GM20431 (cell line): Measurements from ENCODE around the gene NCAM1.
"Not testable (repeated sequence)": the region's sequence is repeated elsewhere in the genome, so short reads cannot be mapped to it uniquely, and the experiment has no call there.

ENCODE experiments used
- in situ Hi-C: fragments of 300-500 bp; cut with MseI, MboI; formaldehyde crosslinking; loops from one replicate; pipeline ENCODE4 v1.15.0; 2020; ENCODE audit warnings: low sequenced_read_pairs; ENCODE audit not compliant: unreplicated experiment

The NCAM1 gene

DNA sequence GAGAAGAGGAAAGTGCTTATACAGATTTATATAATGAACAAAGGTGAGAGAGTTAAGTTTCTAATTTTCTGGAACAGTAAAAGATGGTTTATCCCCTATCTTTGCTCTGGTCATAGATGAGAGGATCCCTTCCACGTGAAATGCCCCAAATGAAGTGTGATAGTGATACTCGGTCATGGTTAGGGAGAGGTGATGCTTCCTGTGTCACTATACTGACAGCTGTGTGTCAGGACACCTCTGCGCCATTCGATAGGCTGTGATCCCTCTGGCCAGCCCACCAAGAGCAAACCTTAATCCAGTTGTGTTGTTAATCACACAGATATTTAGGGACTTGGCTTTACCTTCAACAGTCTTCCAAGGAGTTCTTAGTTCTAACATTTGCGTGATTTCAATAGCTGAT, 57.7 kb downstream of the NCAM1 start:
- in situ Hi-C loops = no loop called here

DNA sequence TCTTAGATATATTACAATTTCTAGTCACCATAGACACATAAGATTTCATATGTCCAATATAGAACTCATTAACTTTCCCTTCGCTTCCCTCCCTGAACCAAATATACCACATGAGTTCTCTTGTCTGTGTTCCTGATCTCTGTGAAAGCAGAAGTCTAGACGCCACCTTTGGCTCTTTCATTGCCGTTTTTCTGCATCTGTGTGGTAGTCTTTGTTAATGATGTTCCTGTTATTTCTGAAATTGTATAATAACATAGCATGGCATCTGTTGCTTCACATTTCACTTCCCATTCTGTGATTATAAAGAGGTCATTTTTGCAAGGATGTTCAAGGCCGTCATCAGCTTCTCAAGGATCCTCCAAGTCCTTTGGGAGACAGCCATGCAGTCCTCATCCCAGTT, 58.5 kb downstream of the NCAM1 start:
- in situ Hi-C loops = no loop called here

GRCh38 chr11:113021111-113021510, 59.9 kb downstream of the NCAM1 start:
- in situ Hi-C loops = no loop called here

GRCh38 chr11:113022262-113022661, 61.0 kb downstream of the NCAM1 start:
- in situ Hi-C loops = no loop called here

GRCh38 chr11:113023228-113023627, 62.0 kb downstream of the NCAM1 start:
- in situ Hi-C loops = no loop called here

- in situ Hi-C loops = no loop called here
Observed at GRCh38 chr11:113023986-113024385, 62.8 kb downstream of the NCAM1 start.

GRCh38 chr11:113026778-113027177, 65.6 kb downstream of the NCAM1 start:
- in situ Hi-C loops = no loop called here

- in situ Hi-C loops = no loop called here
Observed at GRCh38 chr11:113034576-113034975, 73.4 kb downstream of the NCAM1 start.

DNA sequence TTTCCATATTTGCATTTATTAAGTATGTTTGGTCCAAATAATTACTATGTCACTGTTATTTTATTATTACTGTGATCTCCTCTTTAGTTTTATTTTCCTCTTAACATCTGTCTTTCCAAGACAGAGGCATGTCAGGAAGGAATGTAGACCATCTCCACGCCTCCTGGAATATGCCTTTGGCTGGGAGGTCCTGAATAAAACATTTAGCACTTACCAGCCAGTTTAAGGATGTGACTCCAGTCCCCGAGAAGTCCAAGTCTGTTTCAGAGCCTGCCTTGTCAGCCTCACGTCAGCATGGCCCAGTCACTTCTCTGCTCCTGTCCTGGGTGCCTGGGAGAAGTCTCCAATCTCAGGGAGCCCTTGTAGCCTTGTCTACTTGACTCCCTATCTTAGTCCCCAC, 74.5 kb downstream of the NCAM1 start:
- in situ Hi-C loops = no loop called here

GRCh38 chr11:113043698-113044097, 82.5 kb downstream of the NCAM1 start:
- in situ Hi-C loops = no loop called here

DNA sequence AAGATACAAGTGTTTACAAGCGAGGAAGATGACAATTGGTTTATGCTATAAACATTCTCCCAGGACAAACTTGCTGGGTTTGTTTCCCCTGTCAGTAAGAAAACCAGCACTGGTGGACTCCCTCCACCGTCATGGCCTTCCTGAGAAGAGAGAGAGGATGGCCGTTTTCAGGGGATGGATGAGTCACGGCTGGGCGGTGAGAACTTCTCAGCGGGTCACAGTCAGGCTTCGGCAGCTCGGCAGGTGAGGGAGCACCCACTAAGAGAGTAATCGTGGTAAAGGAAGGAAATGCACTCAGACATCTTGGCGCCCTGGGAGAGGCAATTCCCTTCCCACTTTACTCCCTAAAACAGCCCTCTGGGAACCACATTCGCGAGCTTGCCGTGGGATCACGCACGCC, 83.9 kb downstream of the NCAM1 start:
- in situ Hi-C loops = no loop called here

DNA sequence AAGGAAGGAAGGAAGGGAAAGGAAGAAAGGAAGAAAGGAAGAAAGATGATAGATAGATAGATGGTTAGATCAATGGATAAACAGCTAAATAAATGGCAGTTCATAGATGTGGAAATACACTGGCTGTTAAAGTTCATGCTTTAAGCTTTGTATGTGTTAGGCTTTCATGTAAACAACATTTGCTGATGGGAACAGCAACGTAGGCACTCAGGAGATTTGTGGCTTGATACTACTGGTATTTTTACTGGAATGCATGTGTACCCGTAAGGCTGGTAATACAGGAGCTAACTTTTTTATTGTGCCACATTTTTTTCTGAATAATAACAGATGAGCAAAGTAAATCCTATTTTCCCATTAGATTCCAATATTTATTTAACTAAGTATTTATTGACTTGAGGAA, 85.6 kb downstream of the NCAM1 start:
- in situ Hi-C loops = no loop called here

GRCh38 chr11:113048820-113049768, 87.9 kb downstream of the NCAM1 start:
- in situ Hi-C loops = no loop called here

DNA sequence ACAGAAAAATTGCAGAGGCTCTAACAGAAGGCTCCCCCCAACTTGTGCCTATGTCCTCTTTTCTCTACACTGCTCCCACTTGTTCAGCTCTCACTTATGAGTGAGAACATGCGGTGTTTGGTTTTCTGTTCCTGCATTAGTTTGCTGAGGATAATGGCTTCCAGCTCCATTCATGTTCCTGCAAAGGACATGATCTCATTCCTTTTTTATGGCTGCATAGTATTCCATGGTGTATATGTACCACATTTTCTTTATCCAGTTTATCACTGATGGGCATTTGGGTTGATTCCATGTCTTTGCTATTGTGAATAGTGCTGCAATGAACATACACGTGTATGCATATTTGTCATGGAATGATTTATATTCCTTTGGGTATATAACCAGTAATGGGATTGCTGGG, 91.8 kb downstream of the NCAM1 start:
- in situ Hi-C loops = not testable (repeated sequence)

GRCh38 chr11:113057038-113057437, 95.8 kb downstream of the NCAM1 start:
- in situ Hi-C loops = no loop called here

GRCh38 chr11:113059548-113059947, 98.3 kb downstream of the NCAM1 start:
- in situ Hi-C loops = no loop called here

- in situ Hi-C loops = no loop called here
Observed at GRCh38 chr11:113065330-113065729, 104.1 kb downstream of the NCAM1 start.

DNA sequence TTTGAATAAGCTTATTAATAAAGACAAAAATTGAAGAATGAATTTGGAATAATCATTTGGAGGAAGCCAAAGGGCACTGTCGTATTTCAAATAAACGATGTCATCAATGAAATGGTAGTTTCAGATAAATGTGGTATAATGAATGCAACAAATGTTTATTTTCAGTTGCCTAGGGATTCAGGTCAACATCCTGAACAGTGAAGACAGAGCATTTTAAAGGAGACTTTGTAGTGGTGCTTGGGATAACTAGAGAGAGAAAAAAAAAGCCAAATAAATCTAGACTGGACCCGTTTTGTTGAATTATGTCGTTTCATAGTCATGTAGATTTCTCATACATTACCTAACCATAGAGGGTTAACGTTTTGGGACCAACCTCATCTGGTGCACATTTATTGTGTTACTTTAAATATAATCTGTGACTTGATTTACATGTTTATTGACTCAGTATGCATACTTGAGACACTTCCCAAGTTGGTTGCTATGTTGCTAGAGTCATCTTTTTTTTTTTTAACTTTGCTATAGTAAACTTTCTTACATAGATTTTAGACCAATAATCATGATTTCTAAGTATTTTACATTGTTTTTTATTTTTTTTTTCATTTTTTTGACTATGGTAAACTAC, 111.1 kb downstream of the NCAM1 start:
- in situ Hi-C loops = no loop called here

DNA sequence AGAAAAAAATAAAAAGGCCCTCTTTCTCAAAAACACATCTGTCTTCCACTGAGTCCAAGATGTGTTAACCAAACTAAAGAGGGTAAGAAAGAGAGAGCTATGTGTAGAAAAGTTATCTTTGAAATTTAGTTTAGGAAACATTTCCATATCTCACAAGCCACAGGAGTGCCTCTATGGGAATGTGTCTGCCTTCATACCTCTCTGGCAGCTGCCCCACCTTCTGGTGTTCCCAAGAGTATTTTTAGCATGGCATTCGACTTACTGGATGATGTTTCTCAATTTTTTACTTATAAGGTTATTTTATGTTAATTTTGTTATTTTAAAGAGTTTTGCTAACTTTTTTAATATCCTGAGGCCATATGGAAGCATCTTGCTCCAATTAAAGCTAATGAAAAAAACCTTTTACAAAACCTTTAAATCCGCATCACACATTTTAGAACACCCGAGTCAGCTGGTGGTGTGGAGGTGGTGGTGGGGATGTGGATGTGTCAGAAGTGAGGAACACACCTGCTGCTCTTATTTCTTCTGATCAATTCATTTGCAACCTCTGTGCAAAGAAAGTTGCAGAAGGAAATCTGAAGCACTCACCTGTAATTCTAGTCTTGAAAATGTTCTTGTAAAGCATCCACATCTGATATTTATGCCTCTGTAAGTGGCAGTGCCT, 112.2 kb downstream of the NCAM1 start:
- in situ Hi-C loops = no loop called here

GRCh38 chr11:113075586-113076095, 114.4 kb downstream of the NCAM1 start:
- in situ Hi-C loops = no loop called here

DNA sequence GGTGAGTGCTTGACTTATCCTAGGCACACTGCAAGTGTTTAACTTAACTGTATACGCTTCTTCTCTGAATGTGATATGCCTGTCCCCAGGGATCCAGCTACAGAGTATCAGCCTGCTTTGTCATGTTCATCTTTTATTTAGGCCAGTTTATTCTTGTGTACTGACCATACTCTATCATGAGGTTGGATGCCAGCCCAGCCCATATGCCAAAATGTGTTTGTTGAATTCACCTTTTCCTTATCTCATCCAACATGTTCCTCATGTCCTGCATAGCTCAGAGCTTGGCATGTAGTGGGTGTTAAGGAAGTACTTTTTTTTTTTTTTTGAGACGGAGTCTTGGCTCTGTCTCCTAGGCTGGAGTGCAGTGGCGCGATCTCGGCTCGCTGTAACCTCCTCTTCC, 116.2 kb downstream of the NCAM1 start:
- in situ Hi-C loops = no loop called here
